ENCODE data around the gene C1orf94.
"Not testable (repeated sequence)": the region's sequence is repeated elsewhere in the genome, so short reads cannot be mapped to it uniquely, and the experiment has no call there.

C1orf94 gene

DNA sequence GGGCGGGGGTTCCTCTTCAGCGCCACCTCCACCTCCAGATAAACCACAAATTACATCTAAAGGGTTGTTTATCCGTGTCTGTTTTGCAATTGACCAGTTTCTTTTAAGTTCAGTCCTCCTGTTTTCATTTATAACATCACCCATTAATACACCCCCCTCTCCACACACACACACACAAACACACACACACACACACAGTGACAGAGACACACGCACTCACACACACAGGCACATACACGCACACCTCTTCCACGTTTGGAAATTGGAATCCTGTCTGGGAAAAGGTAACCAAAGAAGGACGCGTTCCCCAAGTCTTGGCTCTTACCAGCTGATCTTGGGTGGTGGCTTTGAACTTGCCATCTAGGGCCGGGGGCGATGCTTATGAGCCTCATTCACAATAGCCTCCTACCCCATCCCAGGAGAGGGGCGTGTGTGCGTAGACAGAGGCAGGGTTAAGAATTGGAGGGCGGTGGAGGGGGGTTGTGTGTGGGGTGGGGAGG lies 11.2 kb upstream of the C1orf94 start:
- no peak for DNase-seq

DNA sequence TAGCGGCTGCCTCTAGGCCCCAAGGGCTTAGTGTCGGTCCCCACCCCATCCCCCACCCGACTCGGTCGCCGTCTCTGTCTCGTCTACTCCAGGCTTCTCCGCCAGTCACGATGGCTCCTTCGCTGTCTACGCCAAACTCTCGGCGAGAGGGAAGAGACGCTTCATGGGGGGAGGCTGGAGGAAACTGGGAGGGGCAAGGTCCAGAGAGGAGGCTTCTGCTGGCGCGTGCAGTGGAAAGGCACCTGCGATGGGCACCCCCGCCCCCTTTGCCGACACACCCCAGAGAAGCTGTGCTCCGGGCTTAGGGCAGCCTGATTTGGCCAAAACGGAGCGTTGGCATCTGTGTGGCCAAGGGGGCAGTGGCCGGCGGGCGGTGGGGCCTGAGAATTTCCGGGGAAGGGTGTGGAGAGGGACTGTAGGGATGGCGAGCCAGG lies 10.5 kb upstream of the C1orf94 start:
- no peak for DNase-seq

DNA sequence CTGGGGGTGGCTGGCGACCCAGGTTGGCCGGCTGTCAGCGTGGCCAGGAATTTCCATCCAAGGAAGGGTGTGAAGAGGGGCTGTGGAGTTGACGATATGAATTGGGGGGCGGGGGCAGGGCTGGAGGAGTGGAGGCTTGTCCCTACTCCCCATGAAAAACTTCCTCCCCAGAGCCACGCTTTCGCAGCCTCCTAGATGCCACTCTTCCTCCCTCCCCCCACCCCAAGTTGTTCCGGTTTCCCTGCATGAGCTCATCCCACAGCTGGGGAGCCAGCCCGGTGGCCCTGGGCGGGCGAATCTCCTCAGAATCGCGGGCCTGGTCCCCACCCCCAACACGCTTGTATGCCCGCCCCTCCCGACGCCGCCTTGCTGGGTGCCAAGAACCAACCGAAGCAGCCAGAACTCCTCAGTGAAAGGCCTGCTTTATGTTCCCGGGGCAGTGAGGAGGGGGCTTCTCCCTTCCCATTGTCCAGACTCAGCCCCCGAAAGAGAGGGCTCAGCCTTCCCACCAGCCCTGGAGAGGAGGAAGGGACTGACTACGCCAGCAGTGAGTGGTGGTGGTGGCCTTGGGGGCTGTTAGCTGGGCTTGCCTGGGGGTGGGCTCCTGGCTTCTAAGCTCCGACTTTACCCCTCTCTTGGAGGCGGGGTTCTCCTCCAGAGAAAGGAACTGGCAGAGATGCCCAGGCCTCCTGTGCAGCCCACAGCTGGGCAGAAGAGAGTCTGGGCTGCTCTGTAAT lies 9.9 kb upstream of the C1orf94 start:
- no peak for DNase-seq

DNA sequence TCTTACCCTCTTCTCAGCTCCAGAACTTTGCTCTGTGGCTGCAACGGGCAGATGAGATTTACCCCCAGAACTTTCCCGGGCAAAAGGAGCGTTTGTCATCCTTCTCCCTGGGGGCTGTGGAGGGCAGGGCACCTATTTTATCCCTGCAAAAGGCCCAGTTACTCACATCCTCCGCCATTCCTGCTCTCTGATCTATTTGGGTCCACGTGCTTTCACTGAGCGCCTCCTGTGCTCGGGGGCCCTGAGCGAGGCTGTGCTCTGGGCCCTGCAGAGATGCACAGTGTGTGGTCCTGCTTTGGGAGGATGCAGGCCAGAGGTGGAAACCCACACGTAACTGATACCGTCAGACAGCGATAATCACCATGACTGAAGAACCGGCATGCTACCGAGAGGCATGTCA lies 9.3 kb upstream of the C1orf94 start:
- no peak for DNase-seq

DNA sequence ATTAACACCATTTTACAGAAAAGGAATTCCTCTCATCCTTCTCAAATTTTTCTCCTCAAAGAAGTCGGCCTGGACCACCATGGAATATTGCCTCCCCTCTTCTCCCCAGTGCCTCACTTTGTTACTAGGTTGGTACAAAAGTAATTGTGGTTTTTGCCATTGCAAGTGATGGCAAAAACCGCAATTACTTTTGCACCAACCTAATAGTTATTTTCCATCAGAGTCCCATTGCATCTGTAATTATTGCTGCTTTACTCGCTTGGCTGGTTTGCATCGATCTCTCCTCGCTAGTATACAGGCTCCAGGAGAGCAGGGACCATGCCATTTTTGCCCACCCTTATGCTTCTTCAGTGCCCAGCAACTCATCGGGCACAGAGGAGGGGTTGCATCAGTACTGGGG lies 963 bp upstream of the C1orf94 start:
- DNase-seq, result no peak

DNA sequence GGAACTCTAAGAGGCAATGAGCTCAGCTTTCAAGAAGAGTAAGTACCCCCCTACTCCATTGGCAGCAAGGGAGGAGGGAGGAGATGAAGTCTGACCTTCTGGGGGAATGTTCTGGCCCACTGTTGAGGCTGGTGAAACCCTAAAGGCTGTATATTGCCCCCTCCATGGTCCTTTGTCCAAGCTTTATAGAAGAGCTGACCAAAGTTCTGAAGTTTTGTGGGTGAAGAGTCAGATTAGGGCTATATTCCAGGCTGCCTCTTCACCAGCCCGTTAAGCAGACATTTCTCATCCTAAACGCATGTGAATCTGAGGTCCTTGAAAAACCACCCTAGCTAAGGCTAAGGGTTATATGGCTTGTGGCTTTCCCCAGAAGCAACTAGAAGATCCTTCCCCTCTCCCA lies 1.4 kb downstream of the C1orf94 start:
- DNase-seq, result no peak

DNA sequence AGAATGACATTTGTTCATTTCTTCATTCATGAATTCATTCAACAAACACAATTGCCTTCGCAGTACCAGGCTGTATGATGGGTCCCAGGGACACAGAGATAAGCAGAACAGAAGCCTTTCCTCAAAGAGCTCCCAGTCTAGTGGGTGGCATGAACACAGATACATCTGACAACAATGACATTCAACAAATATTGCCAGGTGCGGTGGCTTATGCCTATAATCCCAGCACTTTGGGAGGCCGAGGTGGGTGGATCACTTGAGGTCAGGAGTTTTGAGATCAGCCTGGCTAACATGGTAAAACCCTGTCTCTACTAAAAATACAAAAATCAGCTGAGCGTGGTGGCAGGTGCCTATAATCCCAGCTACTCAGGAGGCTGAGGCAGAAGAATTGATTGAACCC lies 6.7 kb downstream of the C1orf94 start:
- not testable (repeated sequence) for DNase-seq

DNA sequence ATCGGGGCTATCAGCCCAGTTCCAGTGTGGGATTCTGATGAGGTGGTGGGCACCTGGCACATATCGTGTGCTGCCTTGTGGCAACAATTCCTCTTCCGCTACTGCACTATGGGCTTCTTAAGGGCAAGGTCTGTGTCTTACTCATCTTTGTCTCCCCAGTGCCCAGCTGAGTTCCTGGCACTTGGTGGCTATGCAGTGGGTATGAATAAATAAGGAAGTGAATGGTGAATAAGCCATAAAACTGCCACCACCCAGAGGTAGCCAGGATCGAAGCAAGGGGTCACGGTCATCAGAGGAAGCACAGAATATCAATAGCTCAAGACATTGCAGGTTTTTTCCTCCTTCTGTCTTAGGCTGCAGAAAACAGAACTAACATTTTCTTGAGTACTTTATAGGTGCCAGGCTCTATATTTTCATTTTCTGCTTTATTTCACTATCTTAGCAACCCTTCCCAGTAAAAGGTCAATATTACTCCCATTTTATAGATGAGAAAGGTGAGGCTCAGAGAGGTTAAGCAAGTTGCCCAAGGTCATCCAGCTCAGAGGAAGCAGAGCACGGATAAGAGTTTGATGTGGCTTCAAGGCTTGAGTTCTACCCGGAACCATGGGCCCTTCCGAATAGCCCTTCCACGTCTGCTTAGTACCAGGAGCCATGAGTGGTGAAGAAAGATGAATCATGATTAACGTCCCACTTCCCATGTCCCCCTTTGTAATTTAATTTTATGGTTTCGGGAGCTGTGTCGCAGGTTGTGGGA lies 10.2 kb downstream of the C1orf94 start:
- no peak for DNase-seq

DNA sequence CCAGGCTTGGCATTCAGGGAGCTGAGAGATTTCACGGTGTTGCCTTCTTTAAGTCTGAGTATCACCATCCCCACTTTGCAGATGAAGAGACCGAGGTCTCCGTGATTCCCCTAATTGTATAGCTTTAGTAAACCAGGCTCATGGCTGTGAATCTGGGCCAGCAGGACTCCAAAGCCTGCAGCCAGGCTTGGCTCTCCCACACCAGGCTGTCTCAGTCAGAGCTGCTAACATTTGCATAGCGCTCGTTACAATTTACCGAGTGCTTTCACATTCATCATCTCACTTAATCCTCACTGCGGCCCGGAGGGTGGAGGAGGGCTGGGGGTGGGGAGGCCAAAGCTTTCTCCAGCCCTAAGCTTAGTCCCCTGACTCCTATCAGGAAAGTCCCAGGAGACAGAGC lies 11.7 kb downstream of the C1orf94 start:
- no peak for DNase-seq

DNA sequence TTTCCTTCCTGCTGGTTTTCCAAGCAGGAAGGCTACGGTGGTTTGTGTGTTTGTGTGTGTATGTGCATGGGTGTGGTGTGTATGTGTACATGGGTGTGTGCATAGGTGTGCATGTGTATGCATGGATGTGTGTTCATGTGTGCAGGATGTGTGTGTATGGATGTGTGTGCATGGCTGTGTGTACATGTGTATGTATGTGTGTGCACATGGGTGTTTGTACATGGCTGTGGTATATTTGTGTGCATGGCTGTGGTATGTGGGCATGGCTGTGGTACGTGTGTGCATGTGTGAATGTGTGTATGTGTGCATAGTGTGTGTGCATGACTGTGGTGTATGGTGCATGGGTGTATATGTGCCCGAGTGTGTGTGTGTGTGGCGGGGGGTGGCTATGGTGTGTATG lies 12.3 kb downstream of the C1orf94 start:
- DNase-seq, result no peak

DNA sequence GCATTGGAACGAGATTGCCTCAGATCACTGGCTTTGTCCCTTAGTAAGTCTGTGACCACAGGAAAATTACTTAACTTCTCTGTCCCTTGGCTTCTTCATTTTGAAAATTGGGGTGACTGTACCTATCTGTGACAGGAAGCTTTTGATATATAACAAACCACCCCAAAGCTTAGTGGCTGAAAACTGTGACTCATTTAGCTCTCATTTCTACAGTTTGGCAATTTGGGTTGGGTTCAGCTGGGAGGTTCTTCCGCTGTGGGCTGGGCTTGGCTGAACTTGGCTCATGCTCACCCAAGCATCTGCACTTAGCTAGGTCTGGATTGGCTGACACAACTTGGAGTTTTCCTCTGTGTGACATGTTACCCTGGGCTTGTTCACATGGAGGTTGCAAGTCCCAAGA lies 14.0 kb downstream of the C1orf94 start:
- no peak for DNase-seq

DNA sequence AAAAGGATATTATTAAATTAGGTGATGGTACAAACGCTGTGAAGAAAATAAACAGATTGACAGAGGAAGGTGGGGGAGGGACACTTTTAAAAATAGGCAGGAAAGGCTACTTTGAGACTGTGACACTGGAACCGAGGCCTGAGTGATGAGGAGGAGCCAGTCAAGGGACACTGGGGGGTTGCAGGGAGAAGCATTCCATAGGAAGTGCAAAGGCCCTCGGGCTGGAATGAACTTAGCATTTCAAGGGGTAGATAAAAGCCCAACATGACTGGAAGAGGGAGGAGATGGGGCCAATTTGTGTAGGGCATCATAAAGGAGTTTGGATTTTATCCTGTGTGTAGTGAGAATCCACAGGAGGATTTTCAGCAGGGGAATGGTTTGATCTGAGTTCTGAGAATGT lies 15.9 kb downstream of the C1orf94 start:
- no peak for DNase-seq

DNA sequence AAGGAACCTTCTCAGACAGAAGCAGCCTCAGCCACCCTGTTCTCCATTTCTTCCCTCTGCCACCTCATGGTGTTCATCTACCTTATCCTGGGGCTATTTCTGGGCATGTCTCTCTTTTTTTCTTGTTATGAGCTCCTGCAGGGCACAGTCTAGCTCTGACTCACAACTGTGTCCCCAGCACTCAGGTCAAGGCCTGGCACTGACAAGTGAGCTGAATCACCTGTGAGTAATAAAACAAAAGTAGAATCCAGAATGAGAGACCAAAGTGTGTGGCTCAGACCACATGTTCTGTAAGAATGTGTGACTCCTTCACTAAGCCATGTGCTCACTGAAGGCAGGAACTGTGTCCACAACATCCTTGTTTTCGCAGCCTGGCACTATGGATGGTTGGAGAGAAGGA lies 23.2 kb downstream of the C1orf94 start:
- no peak for DNase-seq

DNA sequence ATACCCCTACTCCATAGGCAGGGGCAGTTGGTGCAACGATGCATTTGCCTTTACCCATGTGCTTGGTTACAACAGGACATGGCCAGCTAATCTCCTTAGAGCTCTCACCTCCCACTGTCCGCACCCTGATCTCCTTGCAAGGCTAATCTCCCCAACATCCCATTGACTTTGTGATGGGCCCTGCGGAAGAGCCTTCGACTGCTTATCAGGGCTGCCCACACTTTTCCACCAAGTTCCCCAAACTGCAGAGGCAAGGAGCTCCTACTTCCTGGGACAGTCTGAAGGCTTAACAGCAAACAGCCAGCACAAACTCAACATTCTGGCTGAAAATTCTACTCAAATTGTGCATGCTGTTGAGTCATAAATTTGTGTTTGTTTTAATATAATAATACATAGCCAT lies 36.0 kb downstream of the C1orf94 start:
- DNase-seq, result no peak

DNA sequence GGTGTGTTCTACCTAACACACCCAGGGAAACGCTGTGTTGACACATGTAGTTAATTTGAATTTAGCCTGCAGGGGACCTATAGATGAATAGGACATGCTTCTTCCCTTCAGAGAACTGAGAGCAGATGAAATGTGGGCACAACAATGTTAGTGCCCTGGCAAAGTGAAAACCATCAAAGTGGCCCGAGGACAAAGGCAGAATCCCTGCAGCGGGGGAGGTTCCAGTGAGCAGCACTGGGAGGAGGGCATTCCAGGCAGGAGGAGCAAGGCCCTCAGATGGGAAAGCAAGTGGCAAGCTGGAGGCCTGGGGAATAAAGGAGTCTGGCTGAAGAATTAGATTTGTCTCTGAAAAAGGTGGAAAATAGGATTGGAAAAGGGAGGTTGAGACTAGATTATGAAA lies 37.2 kb downstream of the C1orf94 start:
- DNase-seq, result no peak

DNA sequence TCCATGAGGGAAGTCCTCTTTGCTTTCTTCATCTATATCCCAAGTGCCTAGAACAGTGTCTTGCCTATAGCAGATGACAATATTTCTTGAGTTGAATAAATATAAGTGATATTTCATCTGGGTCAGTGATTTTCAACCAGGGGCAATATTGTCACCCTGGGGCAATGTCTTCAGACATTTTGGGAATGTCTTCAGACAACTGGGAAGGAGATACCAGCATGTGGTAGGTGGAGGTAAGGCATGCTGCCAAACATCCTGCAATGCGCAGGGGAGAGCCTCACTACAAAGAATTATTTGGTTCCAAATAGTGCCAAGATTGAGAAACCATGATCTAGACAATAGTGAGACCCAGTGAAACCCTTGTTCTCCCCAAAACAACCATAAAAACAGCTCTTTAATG lies 54.7 kb downstream of the C1orf94 start:
- no peak for DNase-seq

DNA sequence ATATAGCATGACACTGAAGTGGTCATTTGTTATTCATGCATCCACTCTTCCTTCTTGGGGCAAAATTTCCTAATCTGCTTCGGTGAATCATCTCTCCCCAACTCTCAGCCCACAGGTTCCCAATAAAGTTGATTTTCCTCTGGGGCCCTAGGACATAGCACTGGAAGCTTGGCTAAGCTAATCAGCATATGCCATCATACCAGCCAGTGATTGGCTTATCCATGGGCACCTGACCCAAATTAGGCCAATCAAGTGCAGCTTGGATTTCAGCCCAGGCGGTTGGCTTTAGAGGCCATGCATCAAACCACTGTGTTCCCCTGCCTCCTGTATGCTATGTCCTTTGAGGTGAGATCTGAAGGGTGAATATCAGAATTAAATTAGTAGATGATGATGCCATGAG lies 58.9 kb downstream of the C1orf94 start:
- no peak for DNase-seq

DNA sequence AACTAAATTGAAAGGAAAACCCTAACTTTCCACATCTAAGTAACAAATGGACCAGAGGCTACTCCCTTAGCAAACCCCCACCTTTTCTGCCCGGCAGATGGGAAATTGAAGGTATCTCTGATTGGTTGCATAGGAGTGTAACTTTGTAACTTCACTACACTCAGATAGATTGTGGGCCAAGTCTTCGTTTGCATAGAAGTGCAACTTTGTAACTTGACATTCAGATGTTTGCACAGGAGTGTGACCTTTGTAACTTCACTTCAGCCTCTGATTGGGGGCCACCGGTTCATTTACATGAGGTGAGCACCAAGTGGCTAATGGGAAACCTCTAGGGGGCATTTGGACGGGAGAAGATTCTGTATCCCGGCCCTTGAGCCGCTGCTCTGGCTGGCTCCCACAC lies 59.4 kb downstream of the C1orf94 start:
- no peak for DNase-seq

DNA sequence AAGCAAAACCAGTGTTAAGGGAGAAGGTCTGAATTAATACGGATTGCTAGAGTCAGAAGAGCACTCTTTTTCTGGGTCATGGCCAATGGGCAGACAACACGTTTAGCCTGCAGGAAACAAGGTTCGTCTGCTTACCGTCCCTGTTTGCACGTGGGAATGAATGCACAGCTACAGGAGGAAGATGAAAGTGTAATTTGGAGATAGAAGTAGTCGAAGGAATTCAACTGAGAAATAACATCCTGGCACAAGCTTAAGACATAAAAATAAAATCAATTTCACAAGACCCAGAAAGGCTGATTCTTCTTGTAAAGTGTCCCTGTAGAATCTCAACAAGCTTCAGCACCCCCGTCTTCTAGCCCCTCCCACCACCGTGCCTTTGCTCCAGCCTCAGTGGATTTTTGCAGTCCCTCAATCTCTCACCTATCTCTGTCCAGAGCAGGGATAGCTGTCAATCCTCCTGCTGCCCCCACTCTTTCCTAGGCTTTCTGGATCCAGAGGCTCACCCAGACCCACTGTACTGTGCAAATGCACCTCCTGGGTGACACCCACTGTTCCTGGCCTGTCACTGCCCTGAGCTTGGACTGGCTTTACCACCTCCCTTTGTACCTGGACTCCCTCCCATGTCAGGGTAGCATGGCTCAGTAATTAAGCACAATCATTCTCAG lies 60.6 kb downstream of the C1orf94 start:
- DNase-seq, result no peak

DNA sequence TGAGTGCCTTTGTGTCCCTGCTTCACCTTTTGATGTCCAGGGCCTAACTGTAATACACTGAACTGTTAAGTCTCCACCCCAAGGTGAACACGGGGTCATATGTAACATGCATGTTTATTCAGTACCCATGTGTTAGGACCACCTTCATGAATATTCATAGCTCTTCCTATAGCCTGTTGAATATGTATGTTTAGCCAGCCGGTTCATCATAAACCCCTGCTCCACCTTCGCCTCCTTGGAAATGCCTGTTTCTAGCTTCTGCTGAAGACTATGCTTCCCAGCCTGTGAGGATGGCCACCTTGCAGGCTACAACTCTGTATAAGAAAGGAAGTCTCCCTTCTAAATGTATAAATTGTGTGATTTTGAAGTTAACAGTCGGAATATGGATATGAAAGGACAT lies 69.3 kb downstream of the C1orf94 start:
- DNase-seq, result no peak

DNA sequence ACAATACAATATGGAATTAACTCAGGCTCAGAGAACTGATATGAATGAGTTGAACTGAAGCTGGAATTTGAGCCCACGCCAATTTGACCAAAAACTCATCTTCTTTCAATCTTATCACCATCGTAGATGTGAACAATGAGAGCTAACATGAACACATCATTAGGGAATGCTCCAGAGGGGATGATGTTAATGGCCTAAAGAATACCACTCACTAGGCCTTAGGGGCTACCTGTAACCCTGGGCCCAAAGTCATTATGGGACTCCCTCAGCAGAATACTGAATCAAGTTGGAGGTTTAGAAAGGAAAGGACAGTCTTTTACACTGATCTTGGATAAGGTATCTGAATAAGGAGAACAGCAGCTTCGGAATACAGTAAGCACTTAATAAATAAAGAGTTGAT lies 73.6 kb downstream of the C1orf94 start:
- no peak for DNase-seq

DNA sequence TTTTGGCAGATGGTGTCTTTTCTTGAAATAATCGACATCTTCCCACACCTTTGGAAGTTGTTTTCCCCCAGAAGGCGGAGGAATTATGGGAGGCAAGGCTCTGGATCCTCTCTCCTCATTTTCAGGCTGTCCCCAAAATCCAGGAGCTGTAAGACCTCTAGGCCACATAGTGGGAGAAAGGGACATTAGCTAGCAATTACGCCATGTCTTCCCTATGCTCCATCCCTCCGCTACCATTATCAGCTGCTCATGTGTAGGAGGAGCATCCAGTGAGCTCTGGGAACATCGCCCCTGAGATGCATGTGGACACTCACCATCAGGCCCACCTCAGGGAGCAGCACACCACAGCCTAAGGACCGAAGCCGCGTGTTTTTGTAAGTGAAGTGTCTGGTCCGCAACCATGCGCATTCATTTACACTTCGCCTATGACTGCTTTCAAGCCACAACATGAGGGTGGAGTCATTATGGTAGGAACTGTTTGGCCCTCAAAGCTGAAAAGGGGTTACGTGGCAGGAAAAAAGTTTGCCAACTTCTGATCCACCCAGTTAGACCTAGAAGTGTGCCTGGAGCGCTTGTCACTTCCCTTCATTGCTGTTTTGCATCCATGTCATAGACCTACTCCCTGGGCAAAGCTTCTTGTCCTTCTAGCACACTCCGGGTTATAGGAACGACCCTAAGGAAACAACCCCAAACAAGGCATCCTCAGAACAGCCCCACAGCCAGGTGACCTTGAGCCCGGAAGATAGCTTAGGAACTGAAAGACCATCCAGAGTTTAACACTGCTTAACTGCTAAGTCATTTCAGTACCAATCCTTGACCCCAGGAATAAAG lies 85.5 kb downstream of the C1orf94 start:
- DNase-seq, result no peak

DNA sequence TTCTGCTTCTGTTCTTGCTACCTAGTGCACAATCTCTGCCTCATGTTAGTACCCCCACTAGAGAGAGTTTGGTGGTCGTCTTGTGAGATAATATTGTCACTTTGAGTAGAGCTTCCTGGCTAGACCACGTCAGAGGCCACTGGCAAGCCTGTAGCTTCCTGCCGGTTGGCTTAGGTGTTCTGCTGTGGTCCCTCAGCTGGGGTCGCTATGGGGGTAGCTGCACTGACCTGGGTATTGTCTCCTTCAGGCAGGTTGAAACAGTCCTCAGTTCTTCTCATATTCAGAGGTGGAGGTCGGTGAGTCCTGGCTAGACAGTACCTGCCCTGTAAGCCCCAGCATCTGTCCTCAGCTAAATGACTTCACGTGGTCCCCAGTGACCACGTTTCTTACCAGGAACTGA lies 86.2 kb downstream of the C1orf94 start:
- DNase-seq, result no peak
